Pancreas (tissue), 10 donors: ENCODE results near the gene IMMP2L. TPM values are rescaled to one million over a fixed set of nuclear protein-coding genes. Genes with fewer than 3 reads are reported as not detected.
A peak's percentile ranks its signal among the peaks of the same experiment; 100 is the strongest.

ENCODE experiments used
- ATAC-seq, 4 donors: fragments of 200-7000 bp; cut with Tn5 transposase; one replicate each; pipeline versions ENCODE4 v1.8.0 to v1.9.1; 2020; ENCODE audit warnings: mild to moderate bottlenecking in 4 of 4, moderate library complexity in 4 of 4
- DNase-seq, 6 donors: peaks; one replicate each; pipeline ENCODE4 v3.0.0-alpha.2; 2020
- FAIRE-seq: peaks from 2 replicates; lab custom pipeline; 2012; peaks lifted over from hg19 to GRCh38; lab: Jason Lieb, UNC
- H3K27ac ChIP-seq, 4 donors: fragments of 200-600 bp; sonication (generic); 1 replicate in 3 of 4; 2 replicates in 1 of 4; pipeline versions ENCODE4 v1.5.0 to v1.8.0; 2020
- H3K27me3 ChIP-seq, 4 donors: fragments of 200-600 bp; one replicate each; pipeline ENCODE4 v1.8.0; 2021
- H3K36me3 ChIP-seq, 3 donors: fragments of 200-600 bp; sonication (generic) in 1 of 3; one replicate each; pipeline versions ENCODE4 v1.5.0 to v1.8.0; 2020 to 2021
- H3K4me1 ChIP-seq, 3 donors: fragments of 200-600 bp; one replicate each; pipeline ENCODE4 v1.8.0; 2021
- H3K4me3 ChIP-seq, 4 donors: fragments of 200-600 bp; sonication (generic) in 2 of 4; one replicate each; pipeline versions ENCODE4 v1.5.0 to v1.8.0; 2020 to 2021
- H3K9me3 ChIP-seq, 4 donors: fragments of 200-600 bp; one replicate each; pipeline ENCODE4 v1.8.0; 2021
- CTCF ChIP-seq, 4 donors: fragments of 200-600 bp; sonication (generic) in 3 of 4; IDR thresholded peaks; one replicate each; pipeline versions ENCODE4 v1.5.0 to v1.8.0; 2021; ENCODE audit warnings: antibody characterized with exemption in 4 of 4
- WGBS, 2 donors: extraction: QIAGEN DNeasy Blood & Tissue Kit; methylation state at CpG; one replicate each; pipeline ENCODE4 v1.1.7; 2013; 5-methylcytosine and 5-hydroxymethylcytosine counted together
- intact Hi-C, 3 donors: fragments of 100-400 bp; cut with DNase I; formaldehyde crosslinking; loops; one replicate each; pipeline versions ENCODE4 v1.11.1 to v1.14.2; 2022
- polyA plus RNA-seq, 2 donors: library from polyadenylated mRNA; stranded (reverse); fragments of 200-250 nt; gene quantifications; one replicate each; pipeline ENCODE4 v1.2.3, GENCODE V29; 2013
- total RNA-seq, 6 donors: library from RNA; stranded (reverse); fragmentation: NEBNext Ultra II Directional in 4 of 6; extraction: Animal tissue kit (Norgen Biotek cat#: 25700) in 4 of 6; gene quantifications; one replicate each; pipeline versions ENCODE4 v1.2.1 to v1.2.4, GENCODE V29; 2021 to 2023
- donor health status: healthy with polysubstance abuse.
- donor health status: DM: no; HTN: no; CAD: no; lungs with moderate emphysema.
- donor health status: DM: no; HTN: no; CAD: no.
- donor health status: control.
- donor health status: control.
- donor health status: Bipolar disorder and iron deficiency.
- donor health status: DM: yes; HTN: yes; CAD: no.
- donor health status: DM: no; HTN: no; CAD: no.
- donor health status: DM: no; HTN: no; CAD: no.
- donor health status: DM: yes; HTN: yes; CAD: no.

IMMP2L gene
- total and polyA plus RNA-seq, 8 donors = 7.3 to 30.0 (median 12.9) TPM

- intact Hi-C loops = no loop called here
- no peaks in the 10 kb centered on the region for H3K9me3 ChIP-seq
- ATAC-seq = no peak
- no peak overlapping the region for H3K4me3 ChIP-seq
- FAIRE-seq = no peak
- no peak for TF ChIP-seq CTCF (IDR thresholded peaks at IDR 0.05)
- no peaks in the 10 kb centered on the region for H3K27me3 ChIP-seq
- H3K4me1 ChIP-seq = no peaks in the 10 kb centered on the region
- DNase-seq = no peak
- no peaks in the 10 kb centered on the region for H3K36me3 ChIP-seq
- no peak overlapping the region for H3K27ac ChIP-seq
These were observed 188.3 kb downstream of the IMMP2L start for GRCh38 chr7:111374027-111374426.

DNA sequence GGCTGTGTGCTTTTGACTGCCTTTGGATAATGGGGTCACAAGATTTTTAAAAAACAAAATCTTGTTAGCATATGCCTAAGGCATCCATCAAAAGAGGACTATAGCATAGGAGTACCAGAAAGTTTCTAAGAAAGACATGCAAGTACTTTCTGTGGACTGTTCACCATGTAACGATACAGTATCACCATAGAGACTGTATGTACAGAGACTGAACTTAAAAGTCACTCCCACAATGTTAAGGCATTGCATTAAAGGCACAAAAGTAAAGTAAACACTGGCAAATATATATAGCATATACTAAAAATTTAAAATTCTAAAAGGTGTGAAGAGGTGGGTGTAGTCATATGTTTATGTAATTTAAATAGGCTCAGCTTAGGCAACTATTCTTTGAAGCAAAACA lies 190.9 kb downstream of the IMMP2L start:
- Histone ChIP-seq H3K27ac (no peak overlapping the region), H3K36me3 (no peaks in the 10 kb centered on the region), H3K4me1 (no peaks in the 10 kb centered on the region), H3K27me3 (no peaks in the 10 kb centered on the region), H3K9me3 (no peaks in the 10 kb centered on the region), H3K4me3 (no peak overlapping the region)
- 96 to 100% methylated on average over 1 of the region's 1 CpG for WGBS, 2 donors
- no peak for FAIRE-seq
- ATAC-seq = no peak
- no peak for DNase-seq
- TF ChIP-seq CTCF (IDR thresholded peaks at IDR 0.05) = no peak
- intact Hi-C loops = no loop called here

DNA sequence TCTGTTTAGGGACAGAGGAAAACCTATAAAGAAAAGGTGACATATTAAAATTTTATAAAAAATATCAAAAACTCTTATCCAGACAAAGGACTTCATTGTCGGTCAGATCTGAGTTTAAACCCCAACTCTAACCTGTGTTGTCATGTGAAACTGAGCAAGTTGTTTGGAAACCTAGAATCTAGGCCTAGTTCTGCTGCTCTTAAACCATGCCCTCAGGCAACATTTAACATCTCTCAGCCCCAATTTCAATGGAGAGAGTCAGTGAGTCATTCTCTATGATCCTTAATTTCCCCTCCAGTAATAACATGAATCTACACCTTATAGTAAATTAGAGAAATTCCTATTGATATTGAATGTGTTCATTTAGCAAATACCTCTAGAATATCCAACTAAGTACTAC lies 192.3 kb downstream of the IMMP2L start:
- Histone ChIP-seq H3K36me3 (no peaks in the 10 kb centered on the region), H3K4me3 (no peak overlapping the region), H3K4me1 (no peaks in the 10 kb centered on the region), H3K9me3 (no peaks in the 10 kb centered on the region), H3K27ac (no peak overlapping the region), H3K27me3 (no peaks in the 10 kb centered on the region)
- no peak for TF ChIP-seq CTCF (IDR thresholded peaks at IDR 0.05)
- FAIRE-seq = no peak
- ATAC-seq = no peak
- intact Hi-C loops = no loop called here
- DNase-seq = no peak
- 96 to 97% methylated on average over 1 of the region's 1 CpG for WGBS, 2 donors

DNA sequence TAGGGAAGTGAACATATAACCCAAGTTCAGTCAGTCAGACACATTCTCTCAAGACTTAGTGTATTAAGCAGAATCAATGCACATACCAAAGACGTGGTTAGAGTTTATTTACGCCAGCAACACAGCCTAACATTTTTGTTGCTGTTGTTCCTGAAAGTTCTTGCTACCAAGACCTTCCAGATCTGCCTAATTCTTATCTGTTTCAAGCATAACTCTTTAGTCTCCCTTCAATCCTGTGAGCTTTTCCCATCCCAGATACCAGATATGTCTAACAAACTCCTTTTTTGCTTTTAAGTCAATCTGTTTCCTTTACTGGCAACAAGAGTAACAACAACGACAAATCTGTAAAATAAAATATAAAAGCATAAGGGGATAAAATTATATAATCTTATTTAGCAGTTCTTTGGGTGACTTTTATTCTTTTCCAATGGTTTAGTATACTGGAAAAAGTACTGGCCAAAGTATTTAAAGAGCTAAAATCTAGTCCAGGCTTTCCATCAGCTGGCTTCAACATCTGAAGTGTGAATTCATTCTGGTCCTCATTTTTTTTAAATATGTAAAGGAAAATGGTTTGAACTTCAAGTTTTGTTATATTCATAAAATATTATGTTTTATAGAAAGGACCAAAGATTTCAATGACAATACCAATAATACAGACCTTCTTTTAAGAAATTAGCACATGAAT lies 193.8 kb downstream of the IMMP2L start:
- whole genome bisulfite sequencing, 2 donors = 89 to 94% methylated on average over 3 of the region's 3 CpGs
- H3K9me3 ChIP-seq = no peaks in the 10 kb centered on the region
- ATAC-seq (no peak), DNase-seq (no peak), FAIRE-seq (peak; percentile 60)
- no peak overlapping the region for H3K27ac ChIP-seq
- H3K4me1 ChIP-seq = no peaks in the 10 kb centered on the region
- no peaks in the 10 kb centered on the region for H3K27me3 ChIP-seq
- no peak for TF ChIP-seq CTCF (IDR thresholded peaks at IDR 0.05)
- intact Hi-C loops = no loop called here
- H3K36me3 ChIP-seq = no peaks in the 10 kb centered on the region
- no peak overlapping the region for H3K4me3 ChIP-seq

DNA sequence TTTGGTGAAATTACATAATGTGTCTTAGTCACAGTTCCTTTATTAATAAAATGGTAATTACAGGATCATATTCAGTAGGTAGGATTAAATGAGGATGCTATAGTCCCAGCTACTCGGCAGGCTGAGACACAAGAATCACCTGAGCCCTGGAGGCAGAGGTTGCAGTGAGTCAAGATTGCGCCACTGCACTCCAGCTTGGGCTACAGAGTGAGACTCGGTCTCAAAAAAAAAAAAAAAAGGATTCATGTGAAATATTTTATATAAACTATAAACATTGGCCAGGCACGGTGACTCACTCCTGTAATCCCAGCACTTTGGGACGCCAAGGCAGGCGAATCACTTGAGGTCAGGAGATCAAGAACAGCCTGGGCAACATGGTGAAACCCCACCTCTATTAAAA lies 197.9 kb downstream of the IMMP2L start:
- H3K9me3 ChIP-seq = no peaks in the 10 kb centered on the region
- H3K27ac ChIP-seq = no peak overlapping the region
- no peaks in the 10 kb centered on the region for H3K36me3 ChIP-seq
- ATAC-seq (no peak), FAIRE-seq (no peak), DNase-seq (no peak)
- intact Hi-C loops = no loop called here
- no peak overlapping the region for H3K4me3 ChIP-seq
- no peaks in the 10 kb centered on the region for H3K4me1 ChIP-seq
- TF ChIP-seq CTCF (IDR thresholded peaks at IDR 0.05) = no peak
- no peaks in the 10 kb centered on the region for H3K27me3 ChIP-seq
- WGBS, 2 donors = 92 to 99% methylated on average over 6 of the region's 6 CpGs
